Endodermal cell (in vitro differentiated cells): ENCODE results near the gene RCL1. TPM values are rescaled to one million over a fixed set of nuclear protein-coding genes. Genes with fewer than 3 reads are reported as not detected.

Experiments
- DNase-seq: peaks from one replicate; pipeline ENCODE4 v3.0.0-alpha.2; 2017
- H3K27ac ChIP-seq: 2 replicates; pipeline ENCODE4 v1.5.1; 2013; ENCODE audit warnings: mild to moderate bottlenecking, low read depth, low read length, moderate library complexity
- H3K27me3 ChIP-seq: 2 replicates; pipeline ENCODE4 v1.6.1; 2013; ENCODE audit warnings: mild to moderate bottlenecking, low read length, moderate library complexity; ENCODE audit not compliant: insufficient read depth, control insufficient read depth, poor library complexity, severe bottlenecking
- H3K36me3 ChIP-seq: 2 replicates; pipeline ENCODE4 v1.7.0; 2013; ENCODE audit warnings: mild to moderate bottlenecking, low read length, moderate library complexity; ENCODE audit not compliant: control insufficient read depth, insufficient read depth
- H3K4me1 ChIP-seq: one replicate; pipeline ENCODE4 v1.7.0; 2013; ENCODE audit warnings: low read length; ENCODE audit not compliant: control insufficient read depth, insufficient read depth
- H3K4me3 ChIP-seq: 2 replicates; pipeline ENCODE4 v1.5.1; 2013; ENCODE audit warnings: mild to moderate bottlenecking, low read length, moderate library complexity
- H3K9ac ChIP-seq: 2 replicates; pipeline ENCODE4 v1.6.1; 2013; ENCODE audit warnings: mild to moderate bottlenecking, low read length, moderate library complexity; ENCODE audit not compliant: poor library complexity, severe bottlenecking; ENCODE audit errors: extremely low read depth
- H3K9me3 ChIP-seq: 2 replicates; pipeline ENCODE4 v1.6.1; 2013; ENCODE audit warnings: mild to moderate bottlenecking, low read length, moderate library complexity; ENCODE audit not compliant: control insufficient read depth
- H3K27ac Mint-ChIP-seq: 2 replicates; pipeline ENCODE4 v1.8.0; 2020; ENCODE audit warnings: mixed read lengths
- H3K27me3 Mint-ChIP-seq: 2 replicates; pipeline ENCODE4 v1.8.0; 2021; ENCODE audit warnings: mild to moderate bottlenecking, mixed read lengths; ENCODE audit not compliant: insufficient read depth
- H3K36me3 Mint-ChIP-seq: 2 replicates; pipeline ENCODE4 v1.8.0; 2020; ENCODE audit warnings: low read depth, mixed read lengths
- H3K4me1 Mint-ChIP-seq: 2 replicates; pipeline ENCODE4 v1.8.0; 2020; ENCODE audit warnings: mixed read lengths
- H3K4me3 Mint-ChIP-seq: 2 replicates; pipeline ENCODE4 v1.8.0; 2020; ENCODE audit warnings: mild to moderate bottlenecking, moderate library complexity, mixed read lengths
- H3K9me3 Mint-ChIP-seq: 2 replicates; pipeline ENCODE4 v1.8.0; 2020; ENCODE audit warnings: mild to moderate bottlenecking, mixed read lengths
- CTCF ChIP-seq: fragments of 200-600 bp; sonication (generic); conservative IDR thresholded peaks from 2 replicates; pipeline ENCODE4 v1.5.0; 2021; ENCODE audit warnings: antibody characterized with exemption, mild to moderate bottlenecking
- WGBS, 2 experiments: methylation state at CpG; one replicate each; pipeline versions ENCODE4 v1.1.5 to v1.1.7; 2013; ENCODE audit warnings: missing lambda C conversion rate in 2 of 2, mixed read lengths in 1 of 2; ENCODE audit not compliant: insufficient coverage in 1 of 2, insufficient read length in 1 of 2; 5-methylcytosine and 5-hydroxymethylcytosine counted together
- long read RNA-seq, 4 experiments: library from polyadenylated mRNA in 2 of 4; library from RNA in 1 of 4; library from capped mRNA in 1 of 4; stranded (forward) in 3 of 4; unstranded in 1 of 4; transcript quantifications; one replicate each; pipeline ENCODE4 v2.0.0, GENCODE V29; 2020 to 2021; ENCODE audit warnings: inconsistent platforms in 1 of 4
- polyA plus RNA-seq, 2 experiments: library from polyadenylated mRNA; stranded (reverse); fragments of 50-300 nt; gene quantifications; one replicate each; pipeline ENCODE4 v1.2.3, GENCODE V29; 2013
- total RNA-seq, 2 donors: library from RNA; stranded (reverse); fragmentation: NEBNext Ultra II Directional in 1 of 2; extraction: Animal tissue kit (Norgen Biotek cat#: 25700) in 1 of 2; gene quantifications; 2 replicates in 1 of 2; 3 replicates in 1 of 2; pipeline ENCODE4 v1.2.1, GENCODE V29; 2021

RCL1 gene
- 10 to 100 TPM; 13.2 to 18.6 TPM for total RNA-seq
- 13.7 TPM for polyA plus RNA-seq (2013, experiment 1 of 2)
- 13.8 TPM for polyA plus RNA-seq (2013, experiment 2 of 2)
- long read RNA-seq, experiment 1, partial matches to known transcripts: 0 of 6 reads
- long read RNA-seq, experiment 1, other reads (novel, unspliced or antisense): 2 of 6 reads
- long read RNA-seq, experiment 2, transcript RCL1-204 (9 exons, 2,134 nt): major isoform, 8 of 16 reads
- long read RNA-seq, experiment 2, partial matches to known transcripts: 1 of 16 reads
- long read RNA-seq, experiment 2, other reads (novel, unspliced or antisense): 7 of 16 reads
- long read RNA-seq, experiment 3, transcript RCL1-204 (9 exons, 2,134 nt): major isoform, 61 of 68 reads
- long read RNA-seq, experiment 3, partial matches to known transcripts: 2 of 68 reads
- long read RNA-seq, experiment 3, other reads (novel, unspliced or antisense): 4 of 68 reads
- long read RNA-seq, experiment 4, transcript RCL1-204 (9 exons, 2,134 nt): major isoform, 10 of 12 reads
- long read RNA-seq, experiment 4, partial matches to known transcripts: 0 of 12 reads
- long read RNA-seq, experiment 4, other reads (novel, unspliced or antisense): 2 of 12 reads

- Histone ChIP-seq H3K27ac (peak within 1 kb of the TSS; percentile 92), H3K36me3 (no peaks in the 10 kb centered on the region), H3K27me3 (no peaks in the 10 kb centered on the region), H3K4me1 (peaks cover 2% of the 10 kb centered on the region), H3K4me3 (peak within 1 kb of the TSS; percentile 91), H3K9me3 (no peaks in the 10 kb centered on the region), H3K9ac (peak within 1 kb of the TSS; percentile 75)
- no peak for TF ChIP-seq CTCF
- peaks cover 20% of the 10 kb centered on the region for H3K4me1 Mint-ChIP-seq
- peaks cover 2% of the 10 kb centered on the region for H3K36me3 Mint-ChIP-seq
- H3K4me3 Mint-ChIP-seq: peak within 1 kb of the TSS; percentile 92
- H3K27me3 Mint-ChIP-seq: peaks cover 22% of the 10 kb centered on the region
- peaks cover 2% of the 10 kb centered on the region for H3K9me3 Mint-ChIP-seq
- H3K27ac Mint-ChIP-seq: peak within 1 kb of the TSS; percentile 97
- 0 to 1% methylated on average over 23 to 106 of the region's 106 CpGs for WGBS, 2 experiments
- DNase-seq: peak; percentile 99
Observed at GRCh38 chr9:4792572-4793458, at the start of gene RCL1. RCL1 (plus strand) TSS chr9:4792944; CDS start chr9:4793092, 148 bp downstream.

- no peaks in the 10 kb centered on the region for H3K27me3 Mint-ChIP-seq
- H3K4me3 Mint-ChIP-seq: peak overlapping the region; percentile 85
- Histone ChIP-seq H3K9me3 (no peaks in the 10 kb centered on the region), H3K27ac (no peak overlapping the region), H3K4me1 (peaks cover 4% of the 10 kb centered on the region), H3K4me3 (no peak overlapping the region), H3K9ac (no peak overlapping the region), H3K36me3 (no peaks in the 10 kb centered on the region), H3K27me3 (no peaks in the 10 kb centered on the region)
- 64 to 72% methylated on average over 5 of the region's 5 CpGs for whole genome bisulfite sequencing, 2 experiments
- TF ChIP-seq CTCF: no peak
- no peaks in the 10 kb centered on the region for H3K9me3 Mint-ChIP-seq
- H3K36me3 Mint-ChIP-seq: peaks cover 1% of the 10 kb centered on the region
- peak; percentile 71 for DNase-seq
- peak overlapping the region; percentile 3 for H3K27ac Mint-ChIP-seq
- H3K4me1 Mint-ChIP-seq: peaks cover 19% of the 10 kb centered on the region
Observed at GRCh38 chr9:4743131-4743875, 49.4 kb upstream of the RCL1 start.
